ENCODE results near the gene SBF2.
"Not testable (repeated sequence)": the region's sequence is repeated elsewhere in the genome, so short reads cannot be mapped to it uniquely, and the experiment has no call there.

SBF2 gene

GRCh38 chr11:10044618-10045017 lies 249.4 kb downstream of the SBF2 start:
- TF ChIP-seq CTCF (IDR thresholded peaks at IDR 0.05; ENCODE audit: borderline replicate concordance, control extremely low read depth, extremely low read depth, insufficient read depth, missing control alignments) = no peak
- DNase-seq (ENCODE audit: low spot score) = no peak
- in situ Hi-C loops (cut with MboI; ENCODE audit: low sequenced_read_pairs, unreplicated experiment) = no loop called here

GRCh38 chr11:10042699-10043098 lies 251.3 kb downstream of the SBF2 start:
- no peak for TF ChIP-seq CTCF (IDR thresholded peaks at IDR 0.05; ENCODE audit: borderline replicate concordance, control extremely low read depth, extremely low read depth, insufficient read depth, missing control alignments)
- in situ Hi-C loops (cut with MboI; ENCODE audit: low sequenced_read_pairs, unreplicated experiment) = no loop called here
- no peak for DNase-seq (ENCODE audit: low spot score)

GRCh38 chr11:10041748-10042446 lies 252.1 kb downstream of the SBF2 start:
- in situ Hi-C loops (cut with MboI; ENCODE audit: low sequenced_read_pairs, unreplicated experiment) = no loop called here
- no peak for DNase-seq (ENCODE audit: low spot score)
- TF ChIP-seq CTCF (IDR thresholded peaks at IDR 0.05; ENCODE audit: borderline replicate concordance, control extremely low read depth, extremely low read depth, insufficient read depth, missing control alignments) = no peak

GRCh38 chr11:10041332-10041731 lies 252.7 kb downstream of the SBF2 start:
- DNase-seq (ENCODE audit: low spot score) = no peak
- in situ Hi-C loops (cut with MboI; ENCODE audit: low sequenced_read_pairs, unreplicated experiment) = no loop called here
- TF ChIP-seq CTCF (IDR thresholded peaks at IDR 0.05; ENCODE audit: borderline replicate concordance, control extremely low read depth, extremely low read depth, insufficient read depth, missing control alignments) = no peak

- no peak for TF ChIP-seq CTCF (IDR thresholded peaks at IDR 0.05; ENCODE audit: borderline replicate concordance, control extremely low read depth, extremely low read depth, insufficient read depth, missing control alignments)
- in situ Hi-C loops (cut with MboI; ENCODE audit: low sequenced_read_pairs, unreplicated experiment) = no loop called here
- DNase-seq (ENCODE audit: low spot score) = no peak
These were observed 255.3 kb downstream of the SBF2 start for GRCh38 chr11:10038521-10039302.

- DNase-seq (ENCODE audit: low spot score); in situ Hi-C loops (cut with MboI; ENCODE audit: low sequenced_read_pairs, unreplicated experiment): not testable (repeated sequence)
These were observed 258.1 kb downstream of the SBF2 start for GRCh38 chr11:10035932-10036331.

GRCh38 chr11:10032935-10033334 lies 261.1 kb downstream of the SBF2 start:
- in situ Hi-C loops (cut with MboI; ENCODE audit: low sequenced_read_pairs, unreplicated experiment) = no loop called here
- DNase-seq (ENCODE audit: low spot score) = no peak
- no peak for TF ChIP-seq CTCF (IDR thresholded peaks at IDR 0.05; ENCODE audit: borderline replicate concordance, control extremely low read depth, extremely low read depth, insufficient read depth, missing control alignments)
